Measurements from ENCODE around the gene GPD1.
"Not testable (repeated sequence)": the region's sequence is repeated elsewhere in the genome, so short reads cannot be mapped to it uniquely, and the experiment has no call there.

Gene GPD1

DNA sequence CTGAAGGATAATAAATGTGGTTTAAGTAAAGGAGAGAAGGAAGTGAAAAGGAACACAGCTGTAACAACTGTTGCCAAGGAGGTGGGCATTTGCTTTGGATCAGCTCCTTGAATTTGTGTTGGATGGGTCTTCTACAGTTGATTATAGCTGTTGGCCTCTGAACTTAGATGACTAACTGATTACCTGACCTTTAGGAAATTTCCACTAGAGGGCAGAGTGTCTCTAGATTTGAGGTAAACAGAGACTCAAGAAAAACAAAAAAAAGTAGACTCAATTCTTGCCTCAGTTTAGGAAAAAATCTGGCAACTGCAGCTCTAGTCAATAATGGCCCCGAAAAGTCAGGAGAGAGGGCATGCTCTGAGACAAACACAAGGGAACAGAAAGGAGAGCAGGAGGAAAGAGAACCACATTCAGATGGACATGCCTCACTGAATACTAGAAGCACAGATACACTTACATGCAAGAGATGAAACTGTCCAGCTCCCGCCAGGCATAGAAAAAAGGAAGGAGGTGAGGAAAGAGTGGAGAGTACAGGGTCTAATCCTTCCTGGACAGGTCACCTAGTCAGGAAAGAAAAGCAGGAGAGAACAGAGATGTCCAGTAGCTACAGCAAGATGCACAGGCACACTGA, 28.8 kb downstream of the GPD1 start:
- DNase-seq: peak; percentile 25 to 56

DNA sequence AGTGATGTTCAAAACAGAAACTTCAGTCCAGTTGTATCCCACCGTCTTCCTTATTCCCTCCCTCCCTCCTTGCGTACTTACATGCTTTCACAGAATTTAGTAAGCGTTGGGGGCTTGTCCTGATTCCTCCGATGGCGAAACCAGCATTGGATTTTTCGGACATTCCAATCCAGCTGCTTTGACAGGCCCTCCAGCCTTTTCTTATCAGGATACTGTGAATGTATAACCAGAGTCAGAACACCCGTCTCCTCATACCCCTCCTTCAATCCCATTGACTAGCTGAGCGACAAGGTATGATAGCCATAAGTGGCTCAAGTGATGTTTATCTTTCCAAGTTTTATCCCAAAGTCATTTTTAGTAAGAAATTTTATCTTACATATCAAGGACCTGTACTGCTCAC, 39.2 kb downstream of the GPD1 start:
- no peak for DNase-seq

DNA sequence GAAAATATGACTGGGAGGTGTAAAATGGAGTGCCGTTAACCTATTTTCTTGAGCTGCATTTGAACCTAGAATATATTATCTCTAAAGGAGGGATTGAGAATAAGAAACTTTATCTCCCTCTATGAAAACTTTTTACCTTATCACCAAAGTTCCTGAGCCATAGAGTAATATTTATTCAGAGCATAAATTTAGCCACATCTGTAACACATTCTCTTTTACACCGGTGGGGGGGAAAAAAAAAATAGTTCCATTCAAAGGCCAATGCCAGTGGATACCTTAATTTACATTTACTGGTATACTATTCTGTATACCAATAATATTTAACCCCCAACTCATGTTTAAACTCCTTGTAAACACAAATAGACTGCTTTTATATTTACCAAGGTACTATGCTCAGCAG, 41.6 kb downstream of the GPD1 start:
- no peak for DNase-seq

DNA sequence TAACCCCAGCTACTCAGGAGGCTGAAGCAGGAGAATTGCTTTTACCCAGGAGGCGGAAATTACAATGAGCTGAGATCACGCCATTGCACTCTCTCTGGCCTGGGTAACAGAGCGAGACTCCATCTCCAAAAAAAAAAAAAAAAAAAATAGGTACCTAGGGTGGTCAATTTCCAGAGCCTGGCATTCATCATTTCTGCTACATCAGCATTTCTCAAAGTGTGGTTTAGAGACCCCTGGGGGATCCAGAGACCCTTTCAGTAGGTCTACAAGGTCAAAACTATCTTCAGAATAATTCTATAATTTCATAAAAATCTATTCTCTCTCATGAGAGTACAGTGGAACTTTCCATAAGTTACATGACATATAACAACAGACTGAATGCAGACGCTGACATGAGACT, 43.5 kb downstream of the GPD1 start:
- DNase-seq: no peak

DNA sequence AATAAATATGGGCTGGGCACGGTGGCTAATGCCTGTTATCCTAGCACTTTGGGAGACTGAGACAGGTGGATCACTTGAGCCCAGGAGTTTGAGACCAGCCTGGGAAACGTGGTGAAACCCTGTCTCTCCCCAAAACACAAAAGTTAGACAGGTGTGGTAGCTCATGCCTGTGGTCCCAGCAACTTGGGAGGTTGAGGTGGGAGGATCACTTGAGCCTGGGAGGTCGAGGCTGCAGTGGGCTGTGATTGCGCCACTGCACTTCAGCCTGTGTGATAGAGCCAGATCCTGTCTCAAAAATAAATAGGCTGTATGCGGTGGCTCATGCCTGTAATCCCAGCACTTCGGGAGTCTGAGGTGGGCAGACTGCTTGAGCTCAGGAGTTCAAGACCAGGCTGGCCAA, 44.2 kb downstream of the GPD1 start:
- DNase-seq: not testable (repeated sequence)

DNA sequence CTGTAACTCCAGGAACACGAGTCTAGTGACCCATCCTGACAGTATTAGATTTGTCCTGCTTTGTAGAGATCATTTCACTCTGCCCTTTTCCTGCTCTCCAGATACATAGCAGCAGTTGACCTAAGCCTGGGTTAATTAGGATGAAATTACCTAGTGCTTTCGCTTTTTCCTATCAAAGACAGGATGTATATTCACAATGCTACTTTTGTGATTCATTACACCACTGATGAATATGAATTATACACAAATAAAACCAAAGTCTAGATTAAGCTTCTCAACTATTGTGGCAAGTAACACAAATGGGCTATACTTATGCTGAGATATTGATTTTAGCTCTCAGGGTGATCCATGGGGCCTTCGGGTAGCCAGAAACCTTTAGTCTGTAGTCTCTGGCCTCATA, 45.5 kb downstream of the GPD1 start:
- DNase-seq: no peak

DNA sequence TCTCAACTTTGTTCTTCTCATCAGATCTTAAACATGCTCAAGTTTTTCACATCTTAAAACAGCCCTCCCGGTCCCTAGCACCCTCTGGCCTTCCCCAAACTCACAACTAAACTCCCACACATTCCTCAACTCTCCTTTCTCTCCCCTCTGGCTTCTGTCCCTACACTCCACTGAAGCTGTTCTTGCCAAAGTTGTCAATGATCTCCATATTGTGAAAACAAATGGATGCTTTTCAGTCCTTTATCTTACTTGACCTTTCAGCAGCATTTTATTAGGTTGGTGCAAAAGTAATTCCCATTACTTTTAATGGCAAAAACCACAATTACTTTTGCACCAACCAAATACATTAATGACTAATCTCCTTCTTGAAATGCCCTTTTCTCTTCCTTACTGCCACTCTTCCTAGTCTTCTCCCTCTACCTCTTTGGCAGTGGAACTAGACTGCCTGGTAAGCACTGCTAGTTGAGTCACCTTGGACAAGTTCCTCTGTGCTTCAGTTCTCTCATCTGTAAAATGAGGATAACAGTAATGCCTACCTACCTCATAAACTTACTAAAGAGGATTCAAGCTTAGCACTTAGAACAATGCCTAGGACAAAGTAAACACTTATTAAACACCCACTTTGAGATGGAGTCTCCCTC, 47.4 kb downstream of the GPD1 start:
- no peak for DNase-seq

DNA sequence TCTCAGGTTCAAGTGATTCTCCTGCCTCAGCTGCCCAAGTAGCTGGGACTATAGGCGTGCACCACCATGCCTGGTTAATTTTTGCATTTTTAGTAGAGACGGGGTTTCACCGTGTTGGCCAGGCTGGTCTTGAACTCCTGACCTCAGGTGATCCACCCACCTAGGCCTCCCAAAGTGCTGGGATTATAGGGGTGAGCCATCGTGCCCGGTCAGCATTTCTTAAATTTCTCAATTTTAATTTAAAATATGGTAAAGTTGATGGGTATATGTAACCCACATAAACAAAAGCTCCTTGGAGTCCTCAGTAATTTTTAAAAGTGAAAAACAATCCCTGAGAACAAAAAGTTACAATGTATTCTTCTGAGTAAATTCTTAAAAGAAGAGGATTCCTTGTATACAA, 51.1 kb downstream of the GPD1 start:
- DNase-seq: not testable (repeated sequence)

DNA sequence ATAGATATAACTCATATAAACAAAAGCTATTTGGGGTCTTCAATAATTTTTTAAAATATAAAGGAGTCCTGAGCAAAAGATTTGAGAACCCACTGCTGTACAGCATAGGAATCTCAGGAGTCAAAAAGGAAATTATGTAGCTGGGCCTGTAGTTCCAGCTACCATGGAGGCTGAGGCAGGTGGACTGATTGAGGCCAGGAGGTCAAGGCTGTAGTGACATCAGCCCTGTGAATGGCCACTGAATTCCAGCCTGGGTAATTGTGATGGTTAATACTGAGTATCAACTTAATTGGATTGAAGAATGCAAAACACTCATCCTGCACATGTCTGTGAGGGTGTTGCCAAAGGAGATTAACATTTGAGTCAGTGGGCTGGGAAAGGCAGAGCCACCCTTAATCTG, 52.8 kb downstream of the GPD1 start:
- DNase-seq: no peak

DNA sequence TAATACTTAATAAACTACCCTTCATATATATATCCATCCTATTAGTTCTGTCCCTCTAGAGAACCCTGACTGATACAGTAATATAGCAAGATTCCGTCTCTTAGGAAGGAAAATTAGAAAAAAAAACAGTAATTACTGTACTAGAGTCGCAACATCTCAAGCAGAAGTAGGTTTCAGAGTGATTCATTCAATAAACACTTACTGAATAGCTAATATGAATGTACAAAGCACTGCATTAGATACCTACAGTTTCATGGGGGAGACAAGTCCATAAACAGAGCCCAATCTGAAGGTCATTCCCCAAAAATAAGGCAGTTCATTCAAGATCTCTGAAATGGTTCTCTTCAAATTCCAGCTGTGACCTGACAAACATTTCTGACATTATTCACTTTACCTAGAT, 53.5 kb downstream of the GPD1 start:
- no peak for DNase-seq

DNA sequence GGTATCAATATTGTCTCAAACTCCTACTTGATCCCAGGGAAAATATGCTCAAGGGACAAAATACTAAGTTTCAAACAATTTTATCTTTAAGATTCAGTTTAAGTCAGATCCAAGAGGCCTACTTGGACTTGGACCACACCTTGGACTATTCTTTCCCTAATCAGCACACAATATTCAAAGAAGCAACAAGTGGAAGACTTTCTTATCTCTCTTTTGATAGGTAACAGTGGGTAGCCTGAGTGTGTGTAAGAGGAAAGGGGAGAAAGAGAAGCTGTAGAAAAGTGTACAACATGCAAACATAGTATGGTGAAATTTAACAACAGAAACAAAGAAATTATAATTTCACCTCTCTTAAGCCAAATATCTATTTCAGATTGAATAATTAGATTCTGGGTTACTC, 56.8 kb downstream of the GPD1 start:
- DNase-seq: no peak

Data from inflammatory macrophage treated with lipopolysaccharide for 1 hour (primary cell).